Activated CD8-positive, alpha-beta memory T cell treated with anti-CD3 and anti-CD28 coated beads for 48 hours (primary cell): Measurements from ENCODE around the gene NCOA7.

Experiments
- DNase-seq, 3 experiments: peaks; one replicate each; pipeline ENCODE4 v3.0.0-alpha.2; 2020; ENCODE audit warnings: low read depth in 2 of 3, low spot score in 2 of 3

Gene NCOA7

GRCh38 chr6:125790358-125791150 is at the start of gene NCOA7:
Gene NCOA7, plus strand, starts transcription at chr6:125790960. Its CDS starts 24,395 bp downstream, at chr6:125815355.
- peak; percentile 37 to 58 (median 49) for DNase-seq

GRCh38 chr6:125741336-125741735 is 49.4 kb upstream of the NCOA7 start:
- no peak for DNase-seq

DNA sequence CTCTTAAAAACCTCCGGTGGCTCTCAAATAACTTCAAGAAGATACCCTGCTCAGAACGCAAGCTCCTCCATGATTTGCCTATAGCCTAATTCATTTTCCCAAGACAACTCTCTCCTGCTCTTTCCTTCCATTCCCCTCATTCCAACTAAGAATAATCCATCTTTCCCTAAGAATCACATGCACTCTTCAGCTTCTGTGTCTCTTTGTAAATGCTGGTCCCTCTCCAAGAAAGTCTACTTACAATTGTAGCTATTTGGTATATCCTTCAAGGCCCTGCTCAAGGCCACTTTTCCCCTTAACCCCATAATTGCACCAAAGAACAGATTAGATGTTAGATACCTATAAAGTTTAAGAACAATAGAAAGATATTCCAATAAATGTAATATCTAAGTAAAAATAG is 48.7 kb upstream of the NCOA7 start:
- no peak for DNase-seq

GRCh38 chr6:125742464-125743120 is 48.2 kb upstream of the NCOA7 start:
- DNase-seq: no peak

DNA sequence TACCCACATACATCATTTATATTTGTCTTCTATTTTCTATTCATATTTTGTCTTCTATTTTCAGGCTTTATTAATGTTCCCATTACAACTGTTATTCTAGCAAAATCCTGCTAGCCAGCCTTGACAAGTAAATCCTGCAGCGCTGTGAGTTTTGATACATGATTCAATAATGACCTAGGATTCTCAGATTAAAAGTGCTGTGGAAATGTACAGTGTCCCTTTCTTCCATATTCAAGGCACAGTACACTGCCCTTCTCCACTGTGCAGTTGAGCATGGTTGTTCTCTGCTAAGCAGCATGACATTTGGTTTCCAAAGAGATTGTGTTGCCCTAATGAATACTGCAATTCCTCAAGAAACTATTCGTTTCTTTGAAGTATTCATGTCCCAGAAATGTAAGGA is 47.2 kb upstream of the NCOA7 start:
- no peak for DNase-seq

DNA sequence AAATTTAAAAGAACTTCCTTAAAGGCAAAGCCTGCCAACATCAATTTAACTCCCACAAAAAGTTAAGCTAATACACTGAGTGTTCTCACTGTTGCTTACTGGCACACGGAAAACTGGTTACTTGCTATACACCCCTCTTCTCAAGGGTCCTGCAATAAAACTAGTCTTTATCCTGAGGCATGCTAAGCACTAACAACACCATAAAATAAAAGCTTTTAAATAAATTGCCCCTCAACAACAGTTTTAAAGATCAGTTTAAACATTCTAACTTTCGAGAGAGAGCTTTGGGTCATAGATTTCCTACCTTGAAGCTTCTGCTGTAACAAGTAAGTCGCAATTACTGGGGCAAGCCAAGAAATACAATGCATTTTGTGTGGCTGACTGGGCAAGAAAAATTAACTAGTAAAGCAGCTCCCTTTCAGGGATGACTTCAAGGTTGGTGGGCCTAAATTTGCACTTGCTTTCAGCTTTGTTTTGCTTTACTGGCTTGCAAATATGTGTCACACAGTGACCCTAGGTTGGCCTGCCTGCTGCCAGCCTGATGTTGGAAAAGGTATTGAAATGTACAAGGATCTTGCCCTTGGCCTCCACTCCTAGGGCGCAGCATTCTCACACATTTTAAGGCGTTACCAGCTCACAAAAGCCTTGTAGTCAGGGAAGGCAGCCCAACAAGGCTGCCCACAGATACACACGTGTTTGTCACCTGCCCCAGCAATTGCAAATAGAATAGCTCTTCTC is 45.3 kb upstream of the NCOA7 start:
- no peak for DNase-seq

DNA sequence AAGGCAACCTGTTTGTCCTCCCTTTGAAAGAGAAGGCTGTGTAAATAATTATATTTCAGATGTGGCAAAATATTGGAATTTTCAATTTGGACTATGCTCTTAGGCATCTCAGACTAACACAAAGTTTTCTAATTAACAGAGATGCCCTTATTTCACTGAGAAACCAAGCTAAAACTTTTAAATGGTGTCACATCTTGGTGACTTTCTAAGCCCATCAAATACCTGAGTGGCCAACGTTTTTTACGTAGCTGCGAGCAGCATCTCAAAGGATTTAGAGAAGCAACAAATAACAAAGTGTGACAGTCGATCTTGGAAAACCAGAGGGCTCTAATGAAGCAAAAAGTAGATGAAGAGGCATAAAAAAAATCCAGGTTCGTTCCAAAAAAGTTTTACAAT is 44.7 kb upstream of the NCOA7 start:
- no peak for DNase-seq

- DNase-seq: peak in 1 of 3 experiments; percentile 33
These were observed 43.8 kb upstream of the NCOA7 start for GRCh38 chr6:125746731-125747588.

- DNase-seq: no peak
These were observed 43.0 kb upstream of the NCOA7 start for GRCh38 chr6:125747589-125748405.

- DNase-seq: no peak
These were observed 42.2 kb upstream of the NCOA7 start for GRCh38 chr6:125748406-125749172.

DNA sequence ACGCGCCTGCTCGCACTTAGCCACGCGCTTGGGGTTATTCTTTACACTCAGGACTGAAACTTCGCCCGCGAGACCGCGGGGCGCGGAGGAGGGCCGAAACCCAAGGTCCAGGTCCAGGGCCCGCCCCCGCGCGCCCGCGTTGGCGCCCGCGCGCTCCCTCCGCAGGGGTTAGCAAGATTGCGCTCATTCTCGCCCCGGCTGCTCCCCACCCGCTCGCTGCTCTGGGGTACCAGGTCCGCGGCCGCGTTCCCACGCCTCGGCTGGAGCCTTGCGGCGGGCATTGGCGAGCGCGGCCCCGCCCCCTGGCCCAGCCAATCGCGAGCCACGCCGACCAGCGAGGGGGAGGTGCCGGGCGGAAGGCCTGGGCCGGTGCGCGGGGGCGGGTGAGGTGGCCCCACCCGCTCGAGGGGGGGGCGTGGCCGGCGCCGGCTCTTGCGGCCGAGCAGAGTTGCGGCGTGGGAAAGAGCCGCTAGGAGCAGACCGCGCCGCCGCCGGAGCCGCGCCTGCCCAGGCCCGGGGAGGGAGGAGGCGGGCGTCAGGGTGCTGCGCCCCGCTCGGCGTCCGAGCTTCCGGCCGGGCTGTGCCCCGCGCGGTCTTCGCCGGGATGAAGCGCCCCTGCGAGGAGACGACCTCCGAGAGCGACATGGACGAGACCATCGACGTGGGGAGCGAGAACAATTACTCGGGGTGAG is 41.4 kb upstream of the NCOA7 start, which contains the start of gene HEY2:
HEY2 (plus strand) TSS at position 460 of the 692 bp plus-strand sequence; CDS start at position 605, 145 bp downstream.
- peak; percentile 63 to 78 (median 65) for DNase-seq

GRCh38 chr6:125749865-125750691 is 40.7 kb upstream of the NCOA7 start:
- DNase-seq: no peak

- no peak for DNase-seq
These were observed 39.9 kb upstream of the NCOA7 start for GRCh38 chr6:125750692-125751333.

DNA sequence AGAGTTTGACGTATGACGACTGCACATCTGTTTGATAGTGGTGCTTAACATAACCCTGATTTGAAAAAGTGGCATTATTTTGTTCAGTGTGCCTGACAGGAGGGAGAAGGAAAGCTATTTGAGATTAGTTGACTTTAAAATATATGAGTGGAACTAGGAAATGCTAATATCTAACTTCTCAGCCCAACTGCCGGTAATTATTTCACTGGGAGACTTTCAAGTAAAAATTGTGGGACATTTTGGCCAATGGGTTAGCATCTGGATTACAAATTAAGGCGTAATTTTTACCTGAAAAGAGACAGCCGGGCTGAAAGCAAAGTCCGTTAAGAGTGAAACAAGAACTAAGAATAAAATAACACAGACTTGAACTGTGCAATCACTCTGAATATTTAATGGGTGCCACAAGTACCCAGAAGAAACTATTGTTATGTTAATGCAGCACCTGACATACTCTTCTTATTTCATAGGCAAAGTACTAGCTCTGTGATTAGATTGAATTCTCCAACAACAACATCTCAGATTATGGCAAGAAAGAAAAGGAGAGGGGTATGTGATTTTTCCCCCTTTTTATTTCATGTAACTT is 39.3 kb upstream of the NCOA7 start:
- DNase-seq: no peak

- DNase-seq: no peak
These were observed 38.0 kb upstream of the NCOA7 start for GRCh38 chr6:125752773-125753172.

DNA sequence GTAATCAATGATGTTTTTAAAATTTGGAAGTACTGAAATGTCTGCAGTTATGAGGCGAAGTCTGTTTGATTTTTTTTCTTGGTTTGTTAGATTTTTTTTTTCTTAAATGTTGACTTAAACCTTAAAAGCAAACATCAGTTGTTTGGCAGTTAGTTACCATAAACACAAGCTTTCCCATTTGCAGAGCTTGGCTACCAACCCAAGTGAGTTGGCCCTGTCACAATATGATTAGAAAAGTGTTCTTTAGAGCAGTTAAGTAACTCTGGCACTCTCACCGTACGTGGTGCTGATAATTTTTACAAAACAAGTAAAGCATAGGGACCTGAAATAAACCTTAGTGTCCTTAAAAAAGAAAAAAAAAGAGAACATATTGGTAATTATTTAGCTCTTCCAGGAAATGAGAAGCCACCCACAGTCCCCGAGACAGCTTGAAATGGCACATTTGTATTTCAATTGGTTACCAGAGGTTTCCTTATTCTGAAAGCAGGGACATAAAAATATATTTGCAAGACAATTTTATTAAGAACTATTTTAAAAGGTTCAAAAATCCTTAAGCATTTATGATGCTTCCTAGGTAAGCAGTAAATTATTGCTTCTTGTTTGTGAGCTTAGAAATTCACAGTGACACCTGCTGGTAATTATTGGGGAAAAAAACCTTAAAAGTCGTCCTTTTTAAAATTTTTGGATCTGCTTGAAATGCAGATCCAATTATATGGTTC is 37.4 kb upstream of the NCOA7 start:
- DNase-seq: no peak
